GM12891 (cell line): Measurements from ENCODE around the gene NAT8.
"Not testable (repeated sequence)": the region's sequence is repeated elsewhere in the genome, so short reads cannot be mapped to it uniquely, and the experiment has no call there.

Experiments used
- POLR2A ChIP-seq: IDR thresholded peaks from 2 replicates; pipeline ENCODE4 v1.6.1; 2011; ENCODE audit warnings: low read depth, low read length, control low read depth
- POLR2AphosphoS5 ChIP-seq: IDR thresholded peaks from 2 replicates; pipeline ENCODE4 v1.6.1; 2011; ENCODE audit warnings: low read depth, low read length, control low read depth
- SPI1 ChIP-seq: IDR thresholded peaks from 2 replicates; pipeline ENCODE4 v1.6.1; 2011; ENCODE audit warnings: low read depth, low read length, control low read depth
- TAF1 ChIP-seq: IDR thresholded peaks from 2 replicates; pipeline ENCODE4 v1.6.1; 2011; ENCODE audit warnings: low read depth, low read length, control low read depth

DNA sequence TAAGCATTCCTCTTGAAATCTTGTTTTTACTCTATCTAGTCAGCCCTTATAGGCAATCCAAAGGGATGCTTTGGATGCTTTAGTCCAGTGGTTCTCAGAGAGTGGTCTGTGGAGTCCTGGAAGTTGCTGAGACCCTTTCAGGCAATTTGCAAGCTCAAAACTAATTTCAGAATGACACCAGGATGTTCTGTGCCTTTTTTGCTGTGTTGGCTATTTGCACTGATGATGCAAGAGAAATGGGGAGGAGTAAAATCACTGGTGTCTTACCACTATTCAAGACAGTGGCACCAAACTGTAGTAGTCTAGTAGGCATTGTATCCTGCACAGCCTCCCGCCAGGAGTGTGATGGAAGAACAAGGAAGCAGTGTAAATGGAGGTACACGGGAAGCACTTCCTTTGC is 37.6 kb downstream of the NAT8 start:
- not testable (repeated sequence) for TF ChIP-seq POLR2AphosphoS5, POLR2A, SPI1, TAF1
